HG02571 (cell line): ENCODE results near the gene MAGI1.
"Not testable (repeated sequence)": the region's sequence is repeated elsewhere in the genome, so short reads cannot be mapped to it uniquely, and the experiment has no call there.

Experiments
- ATAC-seq: cut with Tn5 transposase; IDR thresholded peaks from one replicate; pipeline ENCODE4 v1.9.1; 2021; ENCODE audit warnings: mild to moderate bottlenecking, moderate library complexity; ENCODE audit not compliant: unreplicated experiment

The MAGI1 gene

DNA sequence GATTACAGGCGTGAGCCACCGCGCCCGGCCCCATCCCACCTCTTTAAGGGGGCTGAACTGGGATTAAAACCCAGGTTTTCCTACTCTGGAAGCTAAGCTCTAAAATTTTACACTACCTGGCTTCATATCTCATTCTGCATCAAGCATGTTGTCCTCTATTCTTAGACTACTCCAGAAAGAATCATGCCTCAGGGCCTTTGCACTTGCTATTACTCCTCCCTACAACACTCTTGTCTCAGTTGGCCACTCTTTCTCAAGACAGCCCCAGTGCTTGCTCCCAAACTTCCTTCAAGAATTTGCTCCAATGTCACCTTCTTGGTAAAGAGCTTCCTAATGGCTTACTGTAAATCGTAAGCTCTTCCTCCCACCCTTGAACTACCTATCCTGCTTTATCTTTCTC, 521.7 kb downstream of the MAGI1 start:
- ATAC-seq: no peak

DNA sequence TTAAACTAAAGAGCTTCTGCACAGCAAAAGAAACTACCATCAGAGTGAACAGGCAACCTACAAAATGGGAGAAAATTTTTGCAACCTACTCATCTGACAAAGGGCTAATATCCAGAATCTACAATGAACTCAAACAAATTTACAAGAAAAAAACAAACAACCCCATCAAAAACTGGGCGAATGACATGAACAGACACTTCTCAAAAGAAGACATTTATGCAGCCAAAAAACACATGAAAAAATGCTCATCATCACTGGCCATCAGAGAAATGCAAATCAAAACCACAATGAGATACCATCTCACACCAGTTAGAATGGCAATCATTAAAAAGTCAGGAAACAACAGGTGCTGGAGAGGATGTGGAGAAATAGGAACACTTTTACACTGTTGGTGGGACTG, 524.4 kb downstream of the MAGI1 start:
- ATAC-seq: not testable (repeated sequence)

DNA sequence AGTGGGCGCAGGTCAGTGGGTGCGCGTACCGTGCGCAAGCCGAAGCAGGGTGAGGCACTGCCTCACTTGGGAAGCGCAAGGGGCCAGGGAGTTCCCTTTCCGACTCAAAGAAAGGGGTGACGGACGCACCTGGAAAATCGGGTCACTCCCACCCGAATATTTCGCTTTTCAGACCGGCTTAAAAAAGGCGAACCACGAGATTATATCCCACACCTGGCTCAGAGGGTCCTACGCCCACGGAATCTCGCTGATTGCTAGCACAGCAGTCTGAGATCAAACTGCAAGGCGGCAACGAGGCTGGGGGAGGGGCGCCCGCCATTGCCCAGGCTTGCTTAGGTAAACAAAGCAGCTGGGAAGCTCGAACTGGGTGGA, 529.3 kb downstream of the MAGI1 start:
- ATAC-seq: not testable (repeated sequence)

DNA sequence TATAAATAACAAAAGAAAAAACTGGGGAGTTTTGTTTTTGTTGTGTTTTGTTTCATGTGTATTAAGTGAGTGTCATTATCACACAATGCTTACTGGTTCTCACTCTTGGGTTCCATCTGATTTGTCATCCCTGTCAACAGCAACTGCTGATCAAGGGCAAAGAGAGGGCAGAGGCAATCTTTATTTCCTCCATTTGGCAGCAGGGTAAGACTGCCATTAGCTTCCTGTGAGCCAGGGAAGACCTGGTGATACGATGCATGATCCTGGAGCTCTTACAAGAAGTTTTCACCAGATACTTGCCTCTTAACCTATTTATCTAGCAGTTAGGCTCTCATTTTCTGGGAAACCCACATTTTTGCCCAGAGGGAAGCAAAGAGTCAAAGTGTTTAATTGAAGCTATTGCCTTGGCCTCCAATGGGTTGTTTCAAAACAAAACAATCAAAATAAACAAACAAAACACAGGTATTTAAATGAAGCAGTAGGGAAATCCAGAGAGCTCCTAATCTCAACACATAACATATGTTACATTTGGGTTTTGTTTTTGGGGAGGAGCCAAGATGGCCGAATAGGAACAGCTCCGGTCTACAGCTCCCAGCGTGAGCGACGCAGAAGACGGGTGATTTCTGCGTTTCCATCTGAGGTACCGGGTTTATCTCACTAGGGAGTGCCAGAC, 529.8 kb downstream of the MAGI1 start:
- ATAC-seq: no peak

GRCh38 chr3:65507437-65507836, 531.3 kb downstream of the MAGI1 start:
- ATAC-seq: no peak

DNA sequence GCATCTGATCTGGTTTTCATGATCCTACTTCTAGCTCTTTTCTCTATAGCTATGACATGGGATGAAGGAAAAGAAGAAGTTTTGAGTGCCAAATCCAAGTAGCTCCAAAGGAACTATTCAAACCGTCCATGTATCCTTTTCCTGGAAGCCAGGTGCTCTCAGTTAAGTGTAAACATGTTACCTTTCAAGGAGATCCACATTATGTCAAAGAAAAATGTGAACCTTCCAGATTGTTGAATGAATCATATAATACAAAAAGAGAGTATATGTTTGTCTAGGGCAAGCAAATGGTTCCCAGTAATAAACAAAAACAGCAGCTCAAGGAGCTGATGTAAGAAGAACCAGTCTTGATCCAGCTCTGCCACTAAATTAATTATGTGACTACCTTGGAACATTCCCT, 534.9 kb downstream of the MAGI1 start:
- no peak for ATAC-seq

GRCh38 chr3:65502526-65502925, 536.2 kb downstream of the MAGI1 start:
- ATAC-seq: no peak

- no peak for ATAC-seq
Measured at GRCh38 chr3:65500398-65501306, 538.1 kb downstream of the MAGI1 start.

GRCh38 chr3:65497846-65498245, 540.9 kb downstream of the MAGI1 start:
- ATAC-seq: no peak

DNA sequence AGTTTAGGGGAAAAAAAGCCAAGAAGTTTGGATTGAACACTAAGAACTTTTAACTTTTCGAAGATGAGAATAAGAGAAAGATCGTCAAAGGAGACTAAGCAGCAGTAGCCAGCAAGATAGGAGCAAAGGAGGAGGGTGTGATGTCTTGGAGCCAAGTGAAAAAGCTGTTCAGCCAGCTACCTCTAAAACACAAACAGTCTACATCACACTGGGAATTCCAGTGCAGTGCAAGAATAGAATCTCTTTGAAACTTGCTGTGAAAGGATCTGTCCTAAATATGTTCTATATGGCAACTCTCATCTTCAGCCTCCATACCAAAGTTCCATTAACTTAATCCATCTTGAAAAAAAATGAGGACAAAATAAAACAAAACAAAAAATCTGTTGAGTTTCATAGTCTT, 541.5 kb downstream of the MAGI1 start:
- ATAC-seq: no peak

- no peak for ATAC-seq
Measured at GRCh38 chr3:65493938-65494337, 544.8 kb downstream of the MAGI1 start.

DNA sequence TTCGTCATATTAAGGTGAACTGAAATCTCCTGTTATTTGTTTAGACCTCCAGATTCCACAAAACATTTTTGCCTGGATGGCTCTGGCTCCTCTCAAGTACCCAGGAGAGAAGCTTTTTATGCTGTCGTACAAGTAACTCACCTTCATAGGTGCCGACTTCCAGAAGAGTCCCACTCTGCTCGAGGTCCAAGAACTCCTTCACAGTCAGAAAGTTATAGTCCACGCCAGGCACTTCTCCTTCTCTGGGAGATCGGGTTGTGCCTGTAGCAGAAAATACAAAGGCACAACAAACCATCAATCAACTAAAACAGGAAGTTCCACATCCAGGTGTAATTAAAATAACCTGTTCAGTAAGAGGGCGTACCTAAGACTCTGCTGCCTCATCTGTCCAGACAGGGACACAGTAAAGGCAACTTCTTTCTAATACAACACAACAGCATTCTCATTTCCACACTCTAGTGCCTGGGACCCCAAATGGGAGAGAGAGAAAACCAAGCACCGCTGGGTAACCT, 545.3 kb downstream of the MAGI1 start:
- ATAC-seq: no peak

- no peak for ATAC-seq
Measured at GRCh38 chr3:65492249-65492648, 546.5 kb downstream of the MAGI1 start.

- no peak for ATAC-seq
Measured at GRCh38 chr3:65490114-65490513, 548.6 kb downstream of the MAGI1 start.

DNA sequence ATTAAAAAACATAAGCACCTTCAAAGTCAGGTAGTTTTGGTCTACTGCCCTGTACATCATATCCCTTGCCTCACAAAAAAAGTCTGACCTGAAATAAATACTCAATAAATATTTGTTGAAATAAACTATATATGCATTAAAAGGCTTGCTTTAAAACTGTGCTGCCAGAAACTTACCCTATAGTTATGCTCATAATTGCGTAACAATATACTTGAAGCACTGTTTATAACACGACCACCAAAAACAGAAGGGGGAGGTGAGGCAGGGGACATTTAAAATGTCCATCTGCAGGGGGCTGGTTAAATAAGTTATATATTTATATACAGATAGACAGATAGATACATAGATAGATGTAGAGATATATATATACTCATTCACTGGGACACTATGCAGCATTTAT, 549.5 kb downstream of the MAGI1 start:
- ATAC-seq: no peak

DNA sequence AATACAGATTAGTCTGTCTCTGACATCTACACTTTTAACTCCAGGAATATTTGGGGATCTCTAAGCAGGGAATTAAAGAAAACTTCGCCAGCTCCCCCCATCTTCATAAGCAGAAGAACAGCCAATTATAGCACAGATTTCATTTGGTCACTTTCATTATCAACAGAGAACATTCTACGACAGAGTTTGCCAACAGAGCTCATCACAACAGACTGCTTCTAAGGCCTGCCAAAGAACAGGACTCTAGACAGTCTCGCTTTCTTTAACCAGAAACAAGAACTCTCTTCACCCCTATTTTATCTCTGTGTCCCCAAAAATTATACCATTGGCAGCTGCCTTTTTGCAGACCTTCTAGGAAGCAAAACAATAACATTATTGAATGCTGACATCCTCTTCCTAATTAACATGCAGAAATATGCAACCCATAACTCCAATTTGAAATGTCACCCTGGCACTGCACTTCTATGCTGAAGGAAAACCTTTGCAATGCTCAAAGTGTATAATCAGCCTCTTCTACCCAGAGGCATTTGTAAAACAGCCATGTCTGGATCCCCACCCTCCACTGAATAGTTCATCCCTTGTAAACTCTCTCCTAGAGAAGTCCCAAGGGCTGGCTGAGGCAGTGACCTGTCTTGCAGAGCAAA, 552.8 kb downstream of the MAGI1 start:
- ATAC-seq: no peak

GRCh38 chr3:65484964-65485363, 553.8 kb downstream of the MAGI1 start:
- no peak for ATAC-seq

GRCh38 chr3:65483480-65483879, 555.2 kb downstream of the MAGI1 start:
- ATAC-seq: no peak

- ATAC-seq: no peak
Measured at GRCh38 chr3:65483011-65483410, 555.7 kb downstream of the MAGI1 start.

DNA sequence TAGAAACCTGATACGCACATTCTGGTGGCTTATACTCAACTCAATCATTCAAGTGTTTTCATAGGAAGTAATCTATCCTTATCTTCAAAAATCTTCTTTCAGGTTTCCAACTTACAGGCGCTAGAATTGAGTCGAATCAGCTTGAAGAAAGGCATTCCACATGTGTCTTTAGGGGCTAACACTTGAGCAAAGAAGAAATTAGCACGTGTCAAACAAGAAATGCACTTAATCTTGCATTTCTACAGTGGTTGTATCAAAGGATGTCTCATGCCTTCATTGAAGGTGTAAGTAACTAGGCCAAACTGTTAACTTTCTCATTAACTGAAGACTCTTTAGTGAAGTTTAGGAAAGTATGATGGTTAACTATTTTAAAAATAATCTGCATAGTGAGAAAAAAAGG, 557.6 kb downstream of the MAGI1 start:
- ATAC-seq: no peak

- ATAC-seq: no peak
Measured at GRCh38 chr3:65479990-65480389, 558.7 kb downstream of the MAGI1 start.
